ENCODE results near the gene DGAT2. TPM values are rescaled to one million over a fixed set of nuclear protein-coding genes. Genes with fewer than 3 reads are reported as not detected.
A peak's percentile ranks its signal among the peaks of the same experiment; 100 is the strongest.

The DGAT2 gene
- total RNA-seq, 1 donor from 2014 or later: 7.3 TPM

GRCh38 chr11:75809991-75810390 lies 41.4 kb downstream of the DGAT2 start:
- Mint-ChIP-seq H3K4me3 (no peak overlapping the region), H3K36me3 (ENCODE audit: low read depth) (no peaks in the 10 kb centered on the region), H3K9me3 (no peaks in the 10 kb centered on the region), H3K4me1 (peaks cover 9% of the 10 kb centered on the region), H3K27me3 (peaks cover 3% of the 10 kb centered on the region), H3K27ac (no peak overlapping the region)
- intact Hi-C loops (cut with micrococcal nuclease): loop anchor here (10.0 kb wide), 1 partner anchor 505 kb away; no protein-coding TSS in a partner anchor
- no peak for DNase-seq

- DNase-seq: no peak
- Mint-ChIP-seq H3K4me1 (peaks cover 9% of the 10 kb centered on the region), H3K36me3 (ENCODE audit: low read depth) (no peaks in the 10 kb centered on the region), H3K27ac (no peak overlapping the region), H3K4me3 (no peak overlapping the region), H3K9me3 (no peaks in the 10 kb centered on the region), H3K27me3 (peaks cover 3% of the 10 kb centered on the region)
- intact Hi-C loops (cut with micrococcal nuclease): no loop called here
Observed at GRCh38 chr11:75810637-75811390, 42.2 kb downstream of the DGAT2 start.

GRCh38 chr11:75811485-75811884 lies 42.9 kb downstream of the DGAT2 start:
- DNase-seq: no peak
- Mint-ChIP-seq H3K9me3 (no peaks in the 10 kb centered on the region), H3K27me3 (peaks cover 3% of the 10 kb centered on the region), H3K4me3 (no peak overlapping the region), H3K36me3 (ENCODE audit: low read depth) (no peaks in the 10 kb centered on the region), H3K4me1 (peaks cover 9% of the 10 kb centered on the region), H3K27ac (no peak overlapping the region)
- intact Hi-C loops (cut with micrococcal nuclease): no loop called here

- no peak for DNase-seq
- peaks cover 3% of the 10 kb centered on the region for H3K27me3 Mint-ChIP-seq
- H3K9me3 Mint-ChIP-seq: no peaks in the 10 kb centered on the region
- H3K4me3 Mint-ChIP-seq: no peak overlapping the region
- intact Hi-C loops (cut with micrococcal nuclease): no loop called here
- no peak overlapping the region for H3K27ac Mint-ChIP-seq
- H3K4me1 Mint-ChIP-seq: peaks cover 9% of the 10 kb centered on the region
- H3K36me3 Mint-ChIP-seq (ENCODE audit: low read depth): no peaks in the 10 kb centered on the region
Observed at GRCh38 chr11:75812542-75813040, 44.0 kb downstream of the DGAT2 start.

GRCh38 chr11:75813124-75813523 lies 44.5 kb downstream of the DGAT2 start:
- no peaks in the 10 kb centered on the region for H3K9me3 Mint-ChIP-seq
- peaks cover 11% of the 10 kb centered on the region for H3K4me1 Mint-ChIP-seq
- H3K36me3 Mint-ChIP-seq (ENCODE audit: low read depth): no peaks in the 10 kb centered on the region
- peaks cover 3% of the 10 kb centered on the region for H3K27me3 Mint-ChIP-seq
- intact Hi-C loops (cut with micrococcal nuclease): no loop called here
- no peak for DNase-seq
- H3K4me3 Mint-ChIP-seq: no peak overlapping the region
- no peak overlapping the region for H3K27ac Mint-ChIP-seq

- peaks cover under 1% of the 10 kb centered on the region for H3K36me3 Mint-ChIP-seq (ENCODE audit: low read depth)
- H3K4me3 Mint-ChIP-seq: no peak overlapping the region
- intact Hi-C loops (cut with micrococcal nuclease): loop anchor here (1.0 kb wide), 1 partner anchor 45 kb away; the partner anchor contains the start of gene DGAT2
- H3K27me3 Mint-ChIP-seq: peaks cover 3% of the 10 kb centered on the region
- DNase-seq: no peak
- H3K4me1 Mint-ChIP-seq: peaks cover 12% of the 10 kb centered on the region
- peak overlapping the region; percentile 30 for H3K27ac Mint-ChIP-seq
- H3K9me3 Mint-ChIP-seq: no peaks in the 10 kb centered on the region
Observed at GRCh38 chr11:75813622-75814039, 45.1 kb downstream of the DGAT2 start.

GRCh38 chr11:75814363-75814676 lies 45.7 kb downstream of the DGAT2 start:
- intact Hi-C loops (cut with micrococcal nuclease): loop anchor here (1.0 kb wide), 1 partner anchor 46 kb away; the partner anchor contains the start of gene DGAT2
- Mint-ChIP-seq H3K27me3 (peaks cover 2% of the 10 kb centered on the region), H3K27ac (peak overlapping the region; percentile 94), H3K9me3 (no peaks in the 10 kb centered on the region), H3K4me1 (peaks cover 12% of the 10 kb centered on the region), H3K36me3 (ENCODE audit: low read depth) (peaks cover 3% of the 10 kb centered on the region), H3K4me3 (no peak overlapping the region)
- no peak for DNase-seq

GRCh38 chr11:75814677-75815344 lies 46.2 kb downstream of the DGAT2 start, which contains the start of gene UVRAG:
UVRAG (plus strand) TSS chr11:75815210; CDS start chr11:75815408, 198 bp downstream.
- Mint-ChIP-seq H3K36me3 (ENCODE audit: low read depth) (peaks cover 3% of the 10 kb centered on the region), H3K4me3 (no peak within 1 kb of the TSS), H3K4me1 (peaks cover 12% of the 10 kb centered on the region), H3K27ac (peak within 1 kb of the TSS; percentile 94), H3K9me3 (no peaks in the 10 kb centered on the region), H3K27me3 (no peaks in the 10 kb centered on the region)
- intact Hi-C loops (cut with micrococcal nuclease): loop anchor here (1.0 to 5.0 kb wide), 4 partner anchors 47 to 573 kb away; partner anchors contain the start of genes DGAT2 and TPBGL
- peak; percentile 100 for DNase-seq

- Mint-ChIP-seq H3K36me3 (ENCODE audit: low read depth) (peaks cover 3% of the 10 kb centered on the region), H3K9me3 (no peaks in the 10 kb centered on the region), H3K27ac (peak overlapping the region; percentile 94), H3K4me1 (peaks cover 12% of the 10 kb centered on the region), H3K4me3 (no peak overlapping the region), H3K27me3 (no peaks in the 10 kb centered on the region)
- intact Hi-C loops (cut with micrococcal nuclease): loop anchor here (5.0 kb wide), 3 partner anchors 52 to 573 kb away; partner anchors contain the start of gene TPBGL
- peak; percentile 88 for DNase-seq
Observed at GRCh38 chr11:75815345-75816168, 47.0 kb downstream of the DGAT2 start.

- Mint-ChIP-seq H3K4me1 (peaks cover 18% of the 10 kb centered on the region), H3K27me3 (no peaks in the 10 kb centered on the region), H3K4me3 (no peak overlapping the region), H3K27ac (no peak overlapping the region), H3K9me3 (no peaks in the 10 kb centered on the region), H3K36me3 (ENCODE audit: low read depth) (peaks cover 6% of the 10 kb centered on the region)
- peak; percentile 68 for DNase-seq
- intact Hi-C loops (cut with micrococcal nuclease): loop anchor here (5.0 kb wide), 3 partner anchors 51 to 574 kb away; partner anchors contain the start of gene TPBGL
Observed at GRCh38 chr11:75816561-75817239, 48.1 kb downstream of the DGAT2 start.

- intact Hi-C loops (cut with micrococcal nuclease): no loop called here
- H3K27ac Mint-ChIP-seq: no peak overlapping the region
- H3K4me3 Mint-ChIP-seq: no peak overlapping the region
- H3K27me3 Mint-ChIP-seq: no peaks in the 10 kb centered on the region
- peaks cover 15% of the 10 kb centered on the region for H3K36me3 Mint-ChIP-seq (ENCODE audit: low read depth)
- H3K4me1 Mint-ChIP-seq: peaks cover 17% of the 10 kb centered on the region
- no peaks in the 10 kb centered on the region for H3K9me3 Mint-ChIP-seq
- DNase-seq: no peak
Observed at GRCh38 chr11:75820645-75821044, 52.1 kb downstream of the DGAT2 start.

- Mint-ChIP-seq H3K4me3 (no peak overlapping the region), H3K27ac (no peak overlapping the region), H3K4me1 (peaks cover 18% of the 10 kb centered on the region), H3K9me3 (no peaks in the 10 kb centered on the region), H3K36me3 (ENCODE audit: low read depth) (peaks cover 16% of the 10 kb centered on the region), H3K27me3 (no peaks in the 10 kb centered on the region)
- intact Hi-C loops (cut with micrococcal nuclease): no loop called here
- no peak for DNase-seq
Observed at GRCh38 chr11:75821202-75821601, 52.6 kb downstream of the DGAT2 start.

GRCh38 chr11:75822541-75822940 lies 54.0 kb downstream of the DGAT2 start:
- intact Hi-C loops (cut with micrococcal nuclease): no loop called here
- H3K4me3 Mint-ChIP-seq: no peak overlapping the region
- H3K36me3 Mint-ChIP-seq (ENCODE audit: low read depth): peaks cover 16% of the 10 kb centered on the region
- no peak for DNase-seq
- no peak overlapping the region for H3K27ac Mint-ChIP-seq
- H3K9me3 Mint-ChIP-seq: no peaks in the 10 kb centered on the region
- H3K27me3 Mint-ChIP-seq: no peaks in the 10 kb centered on the region
- peaks cover 18% of the 10 kb centered on the region for H3K4me1 Mint-ChIP-seq
